T-helper 1 cell treated with Interleukin-12 subunit alpha and Interleukin-12 subunit beta and Interleukin-4 antibody, amounts not matched to agents 30 ng/mL and 1 ng/mL, for 36 hours (primary cell): ENCODE measurements around the gene ETS1. TPM values are rescaled to one million over a fixed set of nuclear protein-coding genes. Genes with fewer than 3 reads are reported as not detected.

Source experiments
- intact Hi-C: fragments of 100-400 bp; cut with micrococcal nuclease; formaldehyde crosslinking; loops from one replicate; pipeline ENCODE4 v1.15.1; 2024
- total RNA-seq: library from RNA; stranded (reverse); gene quantifications from 2 replicates; pipeline ENCODE4 v1.2.3, GENCODE V29; 2022

ETS1 gene
- total RNA-seq, 1 donor from 2014 or later, result 762 TPM

- intact Hi-C loops, result loop anchor here (1.0 kb wide), 3 partner anchors 11 to 21 kb away; no protein-coding TSS in a partner anchor
Observed at GRCh38 chr11:128492903-128493569, 94.3 kb downstream of the ETS1 start.

- intact Hi-C loops, result loop anchor here (1.0 kb wide), 1 partner anchor 16 kb away; no protein-coding TSS in a partner anchor
Observed at GRCh38 chr11:128492461-128492860, 94.9 kb downstream of the ETS1 start.

GRCh38 chr11:128491195-128491936, 96.0 kb downstream of the ETS1 start:
- intact Hi-C loops, result no loop called here

GRCh38 chr11:128490092-128490491, 97.3 kb downstream of the ETS1 start:
- intact Hi-C loops, result no loop called here

- intact Hi-C loops, result loop anchor here (1.0 kb wide), 1 partner anchor 9 kb away; no protein-coding TSS in a partner anchor
Observed at GRCh38 chr11:128488471-128488870, 98.9 kb downstream of the ETS1 start.

- intact Hi-C loops, result loop anchor here (1.0 kb wide), 1 partner anchor 9 kb away; no protein-coding TSS in a partner anchor
Observed at GRCh38 chr11:128487978-128488377, 99.4 kb downstream of the ETS1 start.

GRCh38 chr11:128484172-128484571, 103.2 kb downstream of the ETS1 start:
- intact Hi-C loops, result no loop called here

DNA sequence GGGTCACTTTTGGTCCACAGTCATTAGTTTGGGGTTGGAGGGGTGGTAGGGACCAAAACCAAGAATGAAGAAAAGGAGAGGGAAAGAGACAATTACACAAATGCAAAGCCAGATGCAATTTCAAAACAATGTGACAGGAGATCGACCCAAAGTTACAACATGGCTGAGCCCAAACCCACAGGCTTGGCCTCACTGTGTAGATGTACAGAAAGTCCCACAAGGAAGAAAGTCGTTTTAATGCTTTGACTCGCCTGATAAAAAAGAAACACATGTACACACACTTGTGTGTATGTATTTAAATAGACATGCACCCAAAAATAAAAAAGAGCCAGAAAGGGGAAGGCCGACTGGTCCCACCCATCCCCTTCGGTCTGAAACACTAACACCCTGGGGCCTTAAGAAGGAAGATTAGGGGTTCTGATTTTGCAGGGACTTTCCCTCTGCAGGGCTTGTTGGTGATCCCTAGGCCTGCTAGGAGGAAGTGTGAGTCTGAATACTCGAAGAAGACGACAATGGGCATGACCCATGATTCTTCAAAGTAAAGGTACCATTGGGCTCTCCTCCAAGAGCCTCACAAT, 104.1 kb downstream of the ETS1 start:
- intact Hi-C loops, result loop anchor here (1.0 to 2.0 kb wide), 3 partner anchors 16 to 147 kb away; no protein-coding TSS in a partner anchor

- intact Hi-C loops, result loop anchor here (1.0 to 2.0 kb wide), 5 partner anchors 9 to 148 kb away; no protein-coding TSS in a partner anchor
Observed at GRCh38 chr11:128482512-128483191, 104.7 kb downstream of the ETS1 start.

DNA sequence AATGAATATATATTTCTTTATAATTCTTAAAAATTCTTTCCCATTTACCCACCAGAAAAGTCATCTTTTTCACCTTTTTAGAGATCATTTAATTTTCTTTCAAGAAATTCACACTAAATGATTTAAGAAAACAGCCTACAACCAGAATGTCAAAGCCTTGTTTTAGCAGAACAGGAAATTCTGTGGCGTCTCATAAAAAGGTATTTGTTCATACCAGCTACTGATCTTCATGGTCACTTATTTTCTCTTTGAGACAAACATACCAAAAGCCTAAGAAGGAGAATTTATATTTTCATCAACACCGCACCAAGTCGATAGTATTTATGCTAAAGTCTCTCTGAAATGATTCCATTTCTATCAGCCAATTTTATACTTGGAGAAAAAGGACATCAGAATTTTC, 105.3 kb downstream of the ETS1 start:
- intact Hi-C loops, result loop anchor here (1.0 to 2.0 kb wide), 3 partner anchors 9 to 17 kb away; no protein-coding TSS in a partner anchor

DNA sequence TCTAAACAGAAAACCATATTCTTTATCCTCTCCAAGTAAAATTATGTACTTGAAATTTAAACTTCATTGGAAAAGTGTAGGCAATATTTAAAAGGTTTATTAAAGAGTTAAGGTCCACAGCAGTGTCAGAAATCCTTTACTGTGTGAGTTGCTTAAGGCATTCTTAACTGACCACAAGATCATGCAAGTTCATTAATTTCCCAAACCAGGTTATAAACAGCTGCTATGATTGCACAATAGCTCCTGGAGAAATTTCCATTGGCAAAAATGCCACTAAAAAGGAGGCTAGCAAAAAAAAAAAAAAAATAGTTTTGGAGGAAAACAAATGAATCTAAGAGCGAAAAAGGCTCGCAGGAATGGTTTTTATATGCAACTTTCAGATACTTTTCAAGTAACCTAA, 106.2 kb downstream of the ETS1 start:
- intact Hi-C loops, result no loop called here

DNA sequence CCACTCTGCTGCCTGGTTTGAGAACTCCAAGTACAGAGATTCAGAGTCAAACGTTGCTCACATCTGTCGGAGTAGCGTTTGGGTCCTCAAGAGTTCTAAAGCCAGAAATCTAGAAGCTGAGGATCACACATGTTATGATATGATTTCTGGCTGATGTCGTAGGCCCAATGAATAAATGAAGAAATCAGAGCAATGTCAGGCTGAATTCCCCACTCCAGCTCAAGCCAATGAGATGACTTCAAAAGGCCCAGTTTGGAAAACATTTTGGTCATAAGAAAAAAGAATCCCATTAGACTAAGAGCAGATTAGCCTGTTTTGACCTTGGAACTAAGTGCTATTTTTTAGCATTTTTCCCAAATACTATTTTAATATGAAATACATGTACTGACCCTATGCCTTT, 106.7 kb downstream of the ETS1 start:
- intact Hi-C loops, result no loop called here

- intact Hi-C loops, result no loop called here
Observed at GRCh38 chr11:128480066-128480465, 107.3 kb downstream of the ETS1 start.

DNA sequence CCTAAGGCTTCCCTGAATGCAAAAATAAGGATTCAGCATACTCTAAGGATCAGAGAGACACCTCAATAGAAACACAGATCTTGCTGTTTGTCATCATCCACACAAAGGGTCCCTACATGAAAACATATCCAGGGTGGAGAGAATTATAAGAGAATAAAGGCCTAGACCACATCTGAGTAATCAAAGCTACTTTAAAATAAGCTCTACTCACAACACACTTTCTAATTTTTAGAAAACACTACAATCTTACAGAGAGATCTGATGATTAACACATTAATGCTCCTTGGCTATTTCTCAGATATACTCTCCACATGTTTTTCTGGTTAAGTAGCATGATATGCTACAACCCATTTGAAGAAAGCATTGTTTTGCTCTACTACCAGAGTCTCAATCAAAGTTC, 108.2 kb downstream of the ETS1 start:
- intact Hi-C loops, result loop anchor here (1.0 kb wide), 1 partner anchor 9 kb away; no protein-coding TSS in a partner anchor

- intact Hi-C loops, result no loop called here
Observed at GRCh38 chr11:128478305-128478704, 109.1 kb downstream of the ETS1 start.

DNA sequence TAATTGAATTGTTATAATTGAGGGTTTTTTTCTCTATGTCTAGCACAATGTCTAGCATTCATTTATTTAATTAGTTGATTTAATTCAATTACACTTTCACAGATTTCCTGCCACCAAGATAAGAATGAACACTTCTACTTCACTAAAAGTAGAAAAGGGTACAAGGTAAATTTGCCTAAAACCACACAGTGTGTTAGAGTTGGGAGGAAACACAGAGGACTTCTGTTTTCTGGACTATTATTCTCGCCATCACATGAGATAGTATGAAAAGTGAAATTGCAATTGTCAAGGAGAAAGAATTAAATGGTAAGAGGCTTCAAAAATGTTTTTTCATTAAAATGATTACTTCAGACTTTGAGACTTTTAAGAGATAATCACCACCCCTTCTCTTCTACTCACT, 109.5 kb downstream of the ETS1 start:
- intact Hi-C loops, result loop anchor here (2.0 kb wide), 1 partner anchor 439 kb away; no protein-coding TSS in a partner anchor

DNA sequence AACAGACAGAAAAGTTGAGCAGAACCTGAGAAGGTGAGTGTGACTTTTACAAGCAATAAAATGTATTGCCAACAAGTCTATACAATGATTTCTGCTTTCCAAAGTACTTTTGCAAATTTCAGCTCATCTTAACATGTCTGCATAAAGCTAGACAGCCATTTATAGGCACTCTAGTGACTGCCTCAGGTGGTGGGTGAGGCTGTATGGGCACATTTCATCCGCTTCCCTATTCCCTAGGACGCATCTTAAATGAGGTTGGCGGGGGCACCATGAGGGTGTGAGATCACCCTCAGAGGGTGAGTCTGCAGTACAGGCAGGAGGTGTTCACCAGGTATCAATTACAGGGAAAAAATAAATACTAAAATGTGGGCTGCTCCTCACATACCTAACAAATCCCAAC, 110.1 kb downstream of the ETS1 start:
- intact Hi-C loops, result loop anchor here (2.0 kb wide), 1 partner anchor 438 kb away; no protein-coding TSS in a partner anchor

DNA sequence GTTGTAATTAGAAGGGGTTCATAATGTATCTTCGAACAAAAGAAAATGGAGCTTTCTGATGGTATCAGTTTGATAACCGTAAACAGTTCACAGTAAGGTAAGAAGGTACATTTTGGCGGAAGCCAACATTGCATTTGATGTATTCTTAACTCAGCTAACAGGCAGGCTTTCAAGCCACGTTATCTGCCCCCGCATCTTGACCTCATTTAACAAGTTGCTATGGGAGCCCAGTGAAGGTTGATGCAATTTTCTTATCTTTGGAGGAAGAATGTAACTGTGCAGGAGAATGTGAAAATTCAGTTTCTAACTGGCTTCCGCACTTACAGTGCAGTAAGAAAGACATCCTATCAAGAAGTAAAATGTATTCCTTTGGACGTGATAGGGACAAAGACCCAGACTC, 110.6 kb downstream of the ETS1 start:
- intact Hi-C loops, result loop anchor here (1.0 to 2.0 kb wide), 5 partner anchors 16 to 438 kb away; no protein-coding TSS in a partner anchor

GRCh38 chr11:128476049-128476448, 111.3 kb downstream of the ETS1 start:
- intact Hi-C loops, result loop anchor here (1.0 to 2.0 kb wide), 5 partner anchors 16 to 437 kb away; no protein-coding TSS in a partner anchor

DNA sequence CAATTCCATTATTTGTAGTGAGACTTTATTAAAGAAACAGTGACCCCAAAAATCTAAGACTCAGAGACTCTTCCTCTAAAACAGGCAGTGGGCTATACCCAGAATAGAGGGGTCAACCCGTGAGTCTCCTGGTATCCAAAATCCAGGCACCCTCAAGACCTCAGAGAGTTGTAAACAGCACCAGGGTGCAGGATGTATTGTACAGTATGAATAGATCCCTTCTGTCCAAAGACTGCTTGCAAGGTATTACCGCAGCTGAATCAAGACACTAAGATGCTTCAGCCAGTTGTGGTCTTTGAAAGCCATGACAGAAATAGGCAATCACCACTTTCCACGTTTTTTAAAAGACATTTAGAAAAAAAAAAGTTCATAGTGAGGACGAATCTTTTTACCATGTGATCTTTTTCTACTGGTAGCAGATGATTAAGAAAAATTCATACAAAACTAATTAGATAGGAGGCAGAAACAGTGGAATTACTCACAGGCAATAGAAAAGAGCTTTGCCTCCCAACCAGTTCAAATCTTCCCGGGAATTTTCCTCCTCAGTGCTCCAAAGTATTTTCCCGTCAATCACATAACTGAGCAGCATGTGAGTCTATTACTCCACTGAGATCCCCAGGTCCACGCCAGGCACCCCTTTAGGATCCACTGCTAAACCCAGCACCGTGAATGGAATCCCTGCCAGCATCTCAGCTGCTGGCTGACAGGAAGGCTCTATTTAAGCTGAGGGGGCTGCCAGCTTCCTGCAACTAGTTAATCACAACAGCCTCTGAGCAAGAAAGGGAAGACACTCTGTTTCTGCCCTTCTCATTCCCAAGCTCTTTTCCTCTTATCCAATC, 113.1 kb downstream of the ETS1 start:
- intact Hi-C loops, result loop anchor here (5.0 kb wide), 2 partner anchors 283 to 302 kb away; no protein-coding TSS in a partner anchor
